ENCODE measurements around the gene IGSF3. TPM values are rescaled to one million over a fixed set of nuclear protein-coding genes. Genes with fewer than 3 reads are reported as not detected.

Gene IGSF3
- total and polyA plus RNA-seq, 2 of the 8 experiments (the other 6 are each of a cell fraction or from before 2014, with no cell fraction given): 30.0 to 32.2 TPM

DNA sequence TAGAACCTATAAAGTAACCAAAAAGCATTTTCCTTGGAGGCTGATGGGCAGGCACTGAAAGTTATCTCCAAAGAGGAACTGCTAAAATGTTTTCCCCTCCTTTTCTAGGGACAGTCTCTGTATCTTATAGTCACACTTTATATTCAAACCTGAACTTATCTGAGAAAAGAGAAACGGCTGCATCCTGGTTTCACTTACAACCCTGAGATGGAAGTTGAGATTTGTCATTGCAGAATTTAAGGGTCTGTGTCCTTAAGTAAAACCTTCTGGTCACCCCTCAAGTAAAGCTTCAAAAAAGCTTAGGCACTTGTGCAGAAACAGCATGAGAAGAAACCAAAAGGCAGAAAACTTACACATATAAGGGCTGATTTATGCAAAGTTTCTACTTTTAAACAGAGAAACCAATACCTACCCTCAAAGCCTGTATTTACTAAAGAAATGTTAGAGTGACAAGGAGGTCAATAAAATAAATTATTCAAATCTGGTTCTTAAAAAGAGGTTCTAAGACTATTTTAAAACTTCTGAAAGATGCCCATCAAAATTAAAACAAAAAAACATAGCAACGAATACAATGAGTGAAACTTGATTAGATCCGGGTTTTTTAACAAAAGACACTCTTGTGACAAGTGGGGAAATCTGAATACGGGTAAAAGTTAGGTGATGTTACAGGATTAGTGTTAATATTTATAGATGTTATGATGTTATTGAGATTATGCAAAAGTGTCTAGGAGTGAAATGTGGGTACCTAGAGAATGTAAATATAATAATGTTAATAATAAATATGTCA is 106.6 kb downstream of the IGSF3 start:
- Histone ChIP-seq H2BK12ac (ENCODE audit: low read depth, low read length) (no peak overlapping the region), H4K91ac (replicated peaks; ENCODE audit: insufficient read length, low read length) (no peak overlapping the region), H3K4me1 (replicated peaks in 1 of 4; ENCODE audit: control insufficient read depth in 3 of 4, insufficient read depth in 4 of 4, low read length in 3 of 4) (no peaks in the 10 kb centered on the region), H3K23ac (ENCODE audit: insufficient read length) (no peak overlapping the region), H2BK120ac (replicated peaks; ENCODE audit: low read depth, low read length) (no peak overlapping the region), H2BK20ac (ENCODE audit: low read length) (no peak overlapping the region), H3K4me2 (ENCODE audit: insufficient read depth in 1 of 2, low read depth in 2 of 2, low read length in 2 of 2) (no peak overlapping the region), H3K56ac (replicated peaks; ENCODE audit: insufficient read length, low read depth, low read length) (no peak overlapping the region), H2BK5ac (ENCODE audit: low read depth, low read length) (no peak overlapping the region), H4K20me1 (replicated peaks in 1 of 2; ENCODE audit: control insufficient read depth in 1 of 2, insufficient read depth in 2 of 2, low read length in 2 of 2) (no peaks in the 10 kb centered on the region), H3K14ac (ENCODE audit: insufficient read length) (no peak overlapping the region), H3K27me3 (replicated peaks in 1 of 4; ENCODE audit: control insufficient read depth in 3 of 4, extremely low read depth in 1 of 4, insufficient read depth in 3 of 4, low read length in 3 of 4) (no peaks in the 10 kb centered on the region), H4K5ac (ENCODE audit: insufficient read length, low read depth, low read length) (no peak overlapping the region), H3K36me3 (ENCODE audit: control insufficient read depth in 2 of 4, insufficient read depth in 4 of 4, low read length in 3 of 4) (no peaks in the 10 kb centered on the region), H3K27ac (ENCODE audit: low read depth, low read length) (no peak overlapping the region), H3K4ac (replicated peaks; ENCODE audit: insufficient read length, low read depth, low read length) (no peak overlapping the region), H3K9me3 (ENCODE audit: insufficient read depth in 2 of 2, low read depth in 1 of 2, low read length in 1 of 2) (0 out of 4 replicates have a peak, but pooled peaks cover 0 to 4% of the 10 kb centered on the region in 2 experiments), H3K23me2 (ENCODE audit: low read depth, low read length) (no peaks in the 10 kb centered on the region), H2AK5ac (ENCODE audit: low read depth, low read length) (no peak overlapping the region), H4K8ac (ENCODE audit: extremely low read depth, insufficient read depth, low read length) (no peak overlapping the region), H3K9ac (replicated peaks in 1 of 4; ENCODE audit: extremely low read depth in 1 of 4, low read depth in 3 of 4, low read length in 3 of 4) (no peak overlapping the region), H3K79me2 (ENCODE audit: control insufficient read depth in 1 of 2, insufficient read depth in 2 of 2, low read length in 2 of 2) (no peaks in the 10 kb centered on the region), H3K4me3 (ENCODE audit: extremely low read depth in 1 of 4, insufficient read depth in 2 of 4, low read depth in 3 of 4, low read length in 4 of 4) (no peak overlapping the region), H2BK15ac (ENCODE audit: low read length) (no peak overlapping the region), H3K79me1 (ENCODE audit: low read depth, low read length) (no peaks in the 10 kb centered on the region; the same call in 1 of the 2 replicates), H2AFZ (ENCODE audit: low read length) (no peak overlapping the region), H3K18ac (ENCODE audit: extremely low read depth, low read length) (no peak overlapping the region)
- DNase-seq (ENCODE audit: low read depth in 1 of 2, low spot score in 2 of 2) (no peak), FAIRE-seq (no peak)
- ChIA-PET CTCF (ENCODE audit: partially characterized antibody) (interaction anchor here (0.6 kb wide), 1 partner anchor 12 kb away, joined by 3 read pairs; no protein-coding TSS in a partner anchor), POLR2A (ENCODE audit: partially characterized antibody) (no interaction called here)
- WGBS, 2 experiments (ENCODE audit: extremely low coverage in 1 of 2, insufficient coverage in 1 of 2, insufficient read length in 1 of 2, insufficient replicate concordance in 2 of 2, low coverage in 1 of 2, low lambda C conversion rate in 2 of 2, missing lambda C conversion rate in 1 of 2): 91 to 100% methylated on average over 1 to 4 of the region's 4 CpGs
- TF ChIP-seq SP1 (IDR thresholded peaks at IDR 0.05; ENCODE audit: low read depth, low read length) (no peak), EZH2 (IDR thresholded peaks at IDR 0.05; ENCODE audit: low read depth, low read length, severe bottlenecking) (no peak)
- TF ChIP-seq, protein P1, sequence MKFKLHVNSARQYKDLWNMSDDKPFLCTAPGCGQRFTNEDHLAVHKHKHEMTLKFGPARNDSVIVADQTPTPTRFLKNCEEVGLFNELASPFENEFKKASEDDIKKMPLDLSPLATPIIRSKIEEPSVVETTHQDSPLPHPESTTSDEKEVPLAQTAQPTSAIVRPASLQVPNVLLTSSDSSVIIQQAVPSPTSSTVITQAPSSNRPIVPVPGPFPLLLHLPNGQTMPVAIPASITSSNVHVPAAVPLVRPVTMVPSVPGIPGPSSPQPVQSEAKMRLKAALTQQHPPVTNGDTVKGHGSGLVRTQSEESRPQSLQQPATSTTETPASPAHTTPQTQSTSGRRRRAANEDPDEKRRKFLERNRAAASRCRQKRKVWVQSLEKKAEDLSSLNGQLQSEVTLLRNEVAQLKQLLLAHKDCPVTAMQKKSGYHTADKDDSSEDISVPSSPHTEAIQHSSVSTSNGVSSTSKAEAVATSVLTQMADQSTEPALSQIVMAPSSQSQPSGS (IDR thresholded peaks at IDR 0.05; ENCODE audit: low read length): no peak

Data from H1 (cell line).